Measurements from ENCODE around the gene CIP2A.

Gene CIP2A

GRCh38 chr3:108589081-108589997 lies at the start of gene CIP2A, which contains the start of gene DZIP3:
Gene CIP2A (minus strand): TSS chr3:108589438. CDS start chr3:108589375, 63 bp downstream.
Gene DZIP3 (plus strand): TSS chr3:108589722. CDS start chr3:108605407, 15,685 bp downstream.
- Histone ChIP-seq H3K9me2 (replicated peaks; ENCODE audit: control insufficient read depth, low read length) (no peaks in the 10 kb centered on the region), H3K36me3 (ENCODE audit: control insufficient read depth, low read length) (peaks cover 46% of the 10 kb centered on the region), H3K9me3 (ENCODE audit: control insufficient read depth, insufficient read depth, low read length) (no peaks in the 10 kb centered on the region), H3K4me3 (ENCODE audit: low read length) (peak within 1 kb of the TSS; percentile 90), H3K4me2 (ENCODE audit: low read length) (peak within 1 kb of the TSS; percentile 74), H4K20me1 (ENCODE audit: control insufficient read depth, insufficient read depth, low read depth, low read length) (peaks cover 13% of the 10 kb centered on the region), H3K79me2 (ENCODE audit: control insufficient read depth, low read length) (peaks cover 85% of the 10 kb centered on the region), H3K4me1 (ENCODE audit: control insufficient read depth, low read length) (peaks cover 35% of the 10 kb centered on the region), H3F3A (ENCODE audit: control insufficient read depth, insufficient read depth) (no peaks in the 10 kb centered on the region), H3K27ac (ENCODE audit: low read depth, low read length) (peak within 1 kb of the TSS; percentile 74), H3K27me3 (ENCODE audit: control insufficient read depth, low read length) (no peaks in the 10 kb centered on the region)
- TF ChIP-seq EZH2phosphoT487 (IDR thresholded peaks at IDR 0.05; ENCODE audit: borderline replicate concordance, low read length): no peak
- no peak for TF ChIP-seq CTCF (IDR thresholded peaks at IDR 0.05; ENCODE audit: low read depth, low read length, poor library complexity, severe bottlenecking)

GRCh38 chr3:108629974-108630373 lies 40.7 kb upstream of the CIP2A start:
- Histone ChIP-seq H3K27ac (ENCODE audit: low read depth, low read length) (no peak overlapping the region), H3K27me3 (ENCODE audit: control insufficient read depth, low read length) (no peaks in the 10 kb centered on the region), H3K36me3 (ENCODE audit: control insufficient read depth, low read length) (peaks cover 5% of the 10 kb centered on the region), H4K20me1 (ENCODE audit: control insufficient read depth, insufficient read depth, low read depth, low read length) (no peaks in the 10 kb centered on the region), H3K4me3 (ENCODE audit: low read length) (no peak overlapping the region), H3K9me3 (ENCODE audit: control insufficient read depth, insufficient read depth, low read length) (no peaks in the 10 kb centered on the region), H3K9me2 (replicated peaks; ENCODE audit: control insufficient read depth, low read length) (no peaks in the 10 kb centered on the region), H3K4me1 (ENCODE audit: control insufficient read depth, low read length) (peaks cover 4% of the 10 kb centered on the region; the same call in 1 of the 2 replicates), H3K79me2 (ENCODE audit: control insufficient read depth, low read length) (no peaks in the 10 kb centered on the region), H3K4me2 (ENCODE audit: low read length) (no peak overlapping the region), H3F3A (ENCODE audit: control insufficient read depth, insufficient read depth) (no peaks in the 10 kb centered on the region)
- TF ChIP-seq CTCF (IDR thresholded peaks at IDR 0.05; ENCODE audit: low read depth, low read length, poor library complexity, severe bottlenecking) (no peak), EZH2phosphoT487 (IDR thresholded peaks at IDR 0.05; ENCODE audit: borderline replicate concordance, low read length) (no peak)

GRCh38 chr3:108623504-108623903 lies 34.3 kb upstream of the CIP2A start:
- H3K79me2 ChIP-seq (ENCODE audit: control insufficient read depth, low read length): no peaks in the 10 kb centered on the region
- no peaks in the 10 kb centered on the region for H3K9me3 ChIP-seq (ENCODE audit: control insufficient read depth, insufficient read depth, low read length)
- H3K4me2 ChIP-seq (ENCODE audit: low read length): no peak overlapping the region
- H3K36me3 ChIP-seq (ENCODE audit: control insufficient read depth, low read length): no peaks in the 10 kb centered on the region
- no peaks in the 10 kb centered on the region for H4K20me1 ChIP-seq (ENCODE audit: control insufficient read depth, insufficient read depth, low read depth, low read length)
- no peaks in the 10 kb centered on the region for H3K9me2 ChIP-seq (replicated peaks; ENCODE audit: control insufficient read depth, low read length)
- TF ChIP-seq CTCF (IDR thresholded peaks at IDR 0.05; ENCODE audit: low read depth, low read length, poor library complexity, severe bottlenecking) (no peak), EZH2phosphoT487 (IDR thresholded peaks at IDR 0.05; ENCODE audit: borderline replicate concordance, low read length) (no peak)
- no peak overlapping the region for H3K4me3 ChIP-seq (ENCODE audit: low read length)
- no peaks in the 10 kb centered on the region for H3K27me3 ChIP-seq (ENCODE audit: control insufficient read depth, low read length)
- H3F3A ChIP-seq (ENCODE audit: control insufficient read depth, insufficient read depth): no peaks in the 10 kb centered on the region
- H3K27ac ChIP-seq (ENCODE audit: low read depth, low read length): no peak overlapping the region
- H3K4me1 ChIP-seq (ENCODE audit: control insufficient read depth, low read length): no peaks in the 10 kb centered on the region
